ENCODE results near the gene SPSB2.
A peak's percentile ranks its signal among the peaks of the same experiment; 100 is the strongest.

Gene SPSB2

GRCh38 chr12:6853626-6854025, 19.5 kb downstream of the SPSB2 start (continued):
- TF ChIP-seq PRDM10 (tag by site-specific recombination; IDR thresholded peaks at IDR 0.05), result no peak
- no peak for TF ChIP-seq IKZF3 (tag by site-specific recombination; IDR thresholded peaks at IDR 0.05)

- peak overlapping the region; percentile 67 for H3K4me3 ChIP-seq (ENCODE audit: low read depth, low read length)
- ChIA-PET POLR2A (interaction anchor here (0.6 to 7.1 kb wide), 28 partner anchors 8 to 482 kb away, joined by 3 to 183 read pairs (median 8); partner anchors contain the start of genes C12orf57, COPS7A, GAPDH and GNB3), CTCF (interaction anchor here (0.6 to 8.4 kb wide), 10 partner anchors 12 to 255 kb away, joined by 3 to 71 read pairs (median 4); partner anchors contain the start of genes GNB3, PTMS and SPSB2)
- H3K36me3 ChIP-seq (ENCODE audit: control insufficient read depth in 2 of 2, insufficient read depth in 1 of 2, low read length in 2 of 2), result peaks cover 22 to 66% of the 10 kb centered on the region in 2 experiments
- H3K9me3 ChIP-seq (ENCODE audit: control insufficient read depth, insufficient read depth, low read depth, low read length), result no peaks in the 10 kb centered on the region
- peaks cover 11% of the 10 kb centered on the region for H3K4me1 ChIP-seq (ENCODE audit: control insufficient read depth, insufficient read depth, low read length)
- peak overlapping the region; percentile 40; the same call in 1 of the 2 replicates for H3K27ac ChIP-seq (ENCODE audit: extremely low read depth, low read depth, low read length)
- TF ChIP-seq ZSCAN23 (tag by site-specific recombination; IDR thresholded peaks at IDR 0.05) (no peak), ZNF692 (tag by site-specific recombination; IDR thresholded peaks at IDR 0.05) (0 out of 2 replicates have a peak, but pooled peaks have one; percentile 4), ZSCAN16 (tag by site-specific recombination; IDR thresholded peaks at IDR 0.05) (no peak), ZNF623 (tag by site-specific recombination; IDR thresholded peaks at IDR 0.05) (no peak), ZNF248 (tag by site-specific recombination; IDR thresholded peaks at IDR 0.05) (no peak), ZNF140 (tag by site-specific recombination; IDR thresholded peaks at IDR 0.05) (no peak), ZNF837 (tag by site-specific recombination; IDR thresholded peaks at IDR 0.05) (no peak), PRDM1 (tag by site-specific recombination; IDR thresholded peaks at IDR 0.05) (no peak), ZNF654 (tag by site-specific recombination; IDR thresholded peaks at IDR 0.05; ENCODE audit: low read depth) (no peak), ZXDB (tag by site-specific recombination; IDR thresholded peaks at IDR 0.05) (no peak), ZNF302 (tag by site-specific recombination; IDR thresholded peaks at IDR 0.05; ENCODE audit: low read depth) (no peak), ZNF112 (tag by site-specific recombination; IDR thresholded peaks at IDR 0.05) (no peak), TRIM28 (IDR thresholded peaks at IDR 0.05; ENCODE audit: borderline replicate concordance, low read length) (no peak), KLF9 (tag by site-specific recombination; IDR thresholded peaks at IDR 0.05; ENCODE audit: low read depth) (no peak), GLI4 (tag by site-specific recombination; IDR thresholded peaks at IDR 0.05) (0 out of 2 replicates have a peak, but pooled peaks have one; percentile 14), ZBTB17 (tag by site-specific recombination; IDR thresholded peaks at IDR 0.05) (peak; percentile 56), ZFHX2 (tag by site-specific recombination; conservative IDR thresholded peaks at IDR 0.05) (no peak), ZNF701 (tag by site-specific recombination; IDR thresholded peaks at IDR 0.05) (no peak), ZNF398 (tag by site-specific recombination; IDR thresholded peaks at IDR 0.05) (peak; percentile 58), ZNF132 (tag by site-specific recombination; IDR thresholded peaks at IDR 0.05; ENCODE audit: borderline replicate concordance) (no peak), ZNF776 (tag by site-specific recombination; IDR thresholded peaks at IDR 0.05; ENCODE audit: borderline replicate concordance) (no peak), ZNF660 (tag by site-specific recombination; IDR thresholded peaks at IDR 0.05) (0 out of 2 replicates have a peak, but pooled peaks have one; percentile 16), ZNF513 (tag by site-specific recombination; IDR thresholded peaks at IDR 0.05) (no peak), ZNF571 (tag by site-specific recombination; IDR thresholded peaks at IDR 0.05) (no peak), KLF1 (tag by site-specific recombination; IDR thresholded peaks at IDR 0.05) (peak; percentile 75; the same call in 1 of the 2 replicates), ZNF341 (tag by site-specific recombination; IDR thresholded peaks at IDR 0.05; ENCODE audit: low read depth) (peak; percentile 93), ZNF175 (tag by site-specific recombination; IDR thresholded peaks at IDR 0.05) (no peak)
Observed at GRCh38 chr12:6852651-6853354, 20.3 kb downstream of the SPSB2 start.
